Measurements from ENCODE around the gene SRBD1. TPM values are rescaled to one million over a fixed set of nuclear protein-coding genes. Genes with fewer than 3 reads are reported as not detected.

The SRBD1 gene
- total and polyA plus RNA-seq, 2 experiments from 2014 or later, result 8.1 to 19.2 TPM

GRCh38 chr2:45652090-45653031, 41.3 kb upstream of the SRBD1 start:
- Histone ChIP-seq H3K4me3 (peak overlapping the region; percentile 95), H4K20me1 (ENCODE audit: insufficient read depth) (no peaks in the 10 kb centered on the region), H3K27me3 (replicated peaks; ENCODE audit: insufficient read depth) (no peaks in the 10 kb centered on the region), H3K79me2 (ENCODE audit: insufficient read depth) (peaks cover 60% of the 10 kb centered on the region), H3K9me3 (ENCODE audit: low read depth) (no peaks in the 10 kb centered on the region), H2AFZ (peak overlapping the region; percentile 82), H3K36me3 (ENCODE audit: low read depth) (no peaks in the 10 kb centered on the region), H3K9me2 (ENCODE audit: insufficient read depth) (no peaks in the 10 kb centered on the region), H3F3A (ENCODE audit: insufficient read depth) (peaks cover 15% of the 10 kb centered on the region; the same call in 1 of the 2 replicates), H3K4me1 (ENCODE audit: insufficient read depth) (peaks cover 13% of the 10 kb centered on the region), H3K9ac (peak overlapping the region; percentile 91), H3K4me2 (ENCODE audit: unreplicated experiment) (peak overlapping the region; percentile 73), H3K27ac (peak overlapping the region; percentile 83)
- peak; percentile 75 for DNase-seq
- 1% methylated on average over 53 of the region's 53 CpGs for WGBS, 2 experiments (ENCODE audit: low coverage in 1 of 2, low lambda C conversion rate in 2 of 2, missing lambda C conversion rate in 2 of 2)
- TF ChIP-seq EZH2 (IDR thresholded peaks at IDR 0.05; ENCODE audit: insufficient read depth, poor library complexity, severe bottlenecking), result no peak
- no peak for TF ChIP-seq EZH2phosphoT487 (IDR thresholded peaks at IDR 0.05; ENCODE audit: insufficient read depth, low read depth)
- in situ Hi-C loops (cut with MboI), result no loop called here

- Histone ChIP-seq H2AFZ (peak within 1 kb of the TSS; percentile 93), H3K9me2 (ENCODE audit: insufficient read depth) (no peaks in the 10 kb centered on the region), H3K36me3 (ENCODE audit: low read depth) (no peaks in the 10 kb centered on the region), H3K9me3 (ENCODE audit: low read depth) (no peaks in the 10 kb centered on the region), H3K4me1 (ENCODE audit: insufficient read depth) (peaks cover 13% of the 10 kb centered on the region), H3K4me3 (peak within 1 kb of the TSS; percentile 95), H3K79me2 (ENCODE audit: insufficient read depth) (peaks cover 52% of the 10 kb centered on the region), H3K4me2 (ENCODE audit: unreplicated experiment) (peak within 1 kb of the TSS; percentile 96), H4K20me1 (ENCODE audit: insufficient read depth) (no peaks in the 10 kb centered on the region), H3K9ac (peak within 1 kb of the TSS; percentile 91), H3K27ac (peak within 1 kb of the TSS; percentile 83), H3K27me3 (replicated peaks; ENCODE audit: insufficient read depth) (no peaks in the 10 kb centered on the region), H3F3A (ENCODE audit: insufficient read depth) (peaks cover 15% of the 10 kb centered on the region; the same call in 1 of the 2 replicates)
- TF ChIP-seq EZH2phosphoT487 (IDR thresholded peaks at IDR 0.05; ENCODE audit: insufficient read depth, low read depth) (no peak), EZH2 (IDR thresholded peaks at IDR 0.05; ENCODE audit: insufficient read depth, poor library complexity, severe bottlenecking) (no peak)
- in situ Hi-C loops (cut with MboI), result no loop called here
- peak; percentile 56 for DNase-seq
- WGBS, 2 experiments (ENCODE audit: low coverage in 1 of 2, low lambda C conversion rate in 2 of 2, missing lambda C conversion rate in 2 of 2), result 1% methylated on average over 31 to 66 of the region's 66 CpGs
These were observed 40.5 kb upstream of the SRBD1 start, which contains the start of gene PRKCE for GRCh38 chr2:45651415-45652089. PRKCE (plus strand) TSS chr2:45651675.

GRCh38 chr2:45650851-45651414, 39.9 kb upstream of the SRBD1 start:
- Histone ChIP-seq H3K9me3 (ENCODE audit: low read depth) (no peaks in the 10 kb centered on the region), H3K4me3 (peak overlapping the region; percentile 95), H3K79me2 (ENCODE audit: insufficient read depth) (peaks cover 45% of the 10 kb centered on the region), H3K4me1 (ENCODE audit: insufficient read depth) (peaks cover 13% of the 10 kb centered on the region), H3K27me3 (replicated peaks; ENCODE audit: insufficient read depth) (no peaks in the 10 kb centered on the region), H3K9ac (peak overlapping the region; percentile 91), H3K4me2 (ENCODE audit: unreplicated experiment) (peak overlapping the region; percentile 96), H3K36me3 (ENCODE audit: low read depth) (no peaks in the 10 kb centered on the region), H3K9me2 (ENCODE audit: insufficient read depth) (no peaks in the 10 kb centered on the region), H4K20me1 (ENCODE audit: insufficient read depth) (no peaks in the 10 kb centered on the region), H3F3A (ENCODE audit: insufficient read depth) (peaks cover 15% of the 10 kb centered on the region; the same call in 1 of the 2 replicates), H2AFZ (peak overlapping the region; percentile 93), H3K27ac (peak overlapping the region; percentile 83)
- in situ Hi-C loops (cut with MboI), result no loop called here
- WGBS, 2 experiments (ENCODE audit: low coverage in 1 of 2, low lambda C conversion rate in 2 of 2, missing lambda C conversion rate in 2 of 2), result 1% methylated on average over 42 to 43 of the region's 79 CpGs
- DNase-seq, result peak; percentile 96
- TF ChIP-seq EZH2phosphoT487 (IDR thresholded peaks at IDR 0.05; ENCODE audit: insufficient read depth, low read depth) (no peak), EZH2 (IDR thresholded peaks at IDR 0.05; ENCODE audit: insufficient read depth, poor library complexity, severe bottlenecking) (no peak)
